ENCODE measurements around the gene ITGA3.

ITGA3 gene

DNA sequence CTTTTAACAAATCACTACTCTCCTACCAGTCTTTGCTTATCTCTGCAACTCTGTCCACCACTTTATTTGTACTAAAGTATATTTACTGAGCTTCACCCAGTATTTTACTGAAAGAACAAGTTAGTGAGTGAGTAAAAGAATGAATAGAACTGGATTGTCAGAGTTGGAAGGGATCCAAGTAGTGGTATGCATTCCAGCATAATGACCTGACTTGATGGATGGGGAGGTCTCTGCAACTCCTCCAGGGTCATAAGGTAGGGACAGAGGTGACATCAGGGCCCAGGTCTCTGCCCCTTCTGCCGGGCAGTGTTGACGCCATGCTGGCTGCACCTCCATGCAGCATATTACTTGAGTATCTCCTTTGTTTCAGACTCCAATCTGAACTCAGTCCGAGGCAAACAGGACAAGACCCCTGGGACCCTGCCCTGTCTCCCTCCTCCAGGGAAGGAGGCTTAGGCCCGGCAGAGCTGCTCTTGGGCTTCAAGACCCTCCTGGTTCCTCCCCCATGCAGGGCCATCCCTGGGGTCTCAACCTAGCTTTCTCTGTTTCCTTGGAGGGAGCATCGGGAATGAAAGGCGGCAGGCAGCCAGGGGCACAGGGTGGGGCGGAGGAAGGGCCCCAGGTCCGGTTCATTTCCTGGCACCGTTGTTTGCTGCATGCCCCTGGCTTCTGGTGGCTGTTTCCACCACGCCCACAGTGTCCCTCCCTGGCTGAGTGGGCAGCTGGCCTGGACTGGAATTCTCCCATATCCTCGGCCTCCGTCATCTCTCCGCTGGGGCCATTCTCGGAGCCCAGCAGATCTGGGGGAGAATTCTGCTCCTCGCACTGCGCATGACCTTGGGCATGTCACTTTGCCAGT is 12.4 kb upstream of the ITGA3 start:
- Histone ChIP-seq H3K9me3 (ENCODE audit: control insufficient read depth, low read length) (no peaks in the 10 kb centered on the region), H3K27me3 (ENCODE audit: control insufficient read depth, insufficient read depth, low read length) (no peaks in the 10 kb centered on the region), H3K9ac (no peak overlapping the region), H3K79me2 (no peaks in the 10 kb centered on the region), H3K36me3 (ENCODE audit: control insufficient read depth, insufficient read depth, low read length) (no peaks in the 10 kb centered on the region), H3K4me2 (ENCODE audit: low read length) (no peak overlapping the region), H2AFZ (no peak overlapping the region), H3K27ac (no peak overlapping the region), H3K4me1 (no peaks in the 10 kb centered on the region), H3K4me3 (ENCODE audit: low read depth, low read length) (no peak overlapping the region)
- TF ChIP-seq, protein P1, sequence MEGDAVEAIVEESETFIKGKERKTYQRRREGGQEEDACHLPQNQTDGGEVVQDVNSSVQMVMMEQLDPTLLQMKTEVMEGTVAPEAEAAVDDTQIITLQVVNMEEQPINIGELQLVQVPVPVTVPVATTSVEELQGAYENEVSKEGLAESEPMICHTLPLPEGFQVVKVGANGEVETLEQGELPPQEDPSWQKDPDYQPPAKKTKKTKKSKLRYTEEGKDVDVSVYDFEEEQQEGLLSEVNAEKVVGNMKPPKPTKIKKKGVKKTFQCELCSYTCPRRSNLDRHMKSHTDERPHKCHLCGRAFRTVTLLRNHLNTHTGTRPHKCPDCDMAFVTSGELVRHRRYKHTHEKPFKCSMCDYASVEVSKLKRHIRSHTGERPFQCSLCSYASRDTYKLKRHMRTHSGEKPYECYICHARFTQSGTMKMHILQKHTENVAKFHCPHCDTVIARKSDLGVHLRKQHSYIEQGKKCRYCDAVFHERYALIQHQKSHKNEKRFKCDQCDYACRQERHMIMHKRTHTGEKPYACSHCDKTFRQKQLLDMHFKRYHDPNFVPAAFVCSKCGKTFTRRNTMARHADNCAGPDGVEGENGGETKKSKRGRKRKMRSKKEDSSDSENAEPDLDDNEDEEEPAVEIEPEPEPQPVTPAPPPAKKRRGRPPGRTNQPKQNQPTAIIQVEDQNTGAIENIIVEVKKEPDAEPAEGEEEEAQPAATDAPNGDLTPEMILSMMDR (IDR thresholded peaks at IDR 0.05), result no peak

DNA sequence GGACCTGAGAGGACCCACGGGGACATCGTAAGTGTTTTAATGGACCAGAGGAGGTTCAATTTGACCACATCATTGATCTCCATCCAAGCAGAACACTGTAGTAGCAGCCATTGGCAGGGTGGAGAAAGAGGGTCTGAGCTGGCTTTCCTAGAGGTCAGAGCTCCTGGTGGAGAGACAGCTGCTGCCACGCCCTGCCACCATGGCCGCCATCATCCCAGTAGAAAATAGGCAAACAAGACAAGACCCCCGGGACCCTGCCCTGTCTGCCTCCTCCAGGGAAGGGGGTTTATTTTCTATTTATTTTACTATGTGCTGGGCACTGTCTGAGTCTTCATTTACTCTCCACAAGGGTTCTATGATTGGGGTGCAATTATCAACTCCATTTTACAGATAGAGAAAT is 11.4 kb upstream of the ITGA3 start:
- TF ChIP-seq, protein P1 (IDR thresholded peaks at IDR 0.05), result no peak
- H3K27me3 ChIP-seq (ENCODE audit: control insufficient read depth, insufficient read depth, low read length), result no peaks in the 10 kb centered on the region
- H3K9ac ChIP-seq, result no peak overlapping the region
- no peak overlapping the region for H3K4me3 ChIP-seq (ENCODE audit: low read depth, low read length)
- H3K79me2 ChIP-seq, result no peaks in the 10 kb centered on the region
- no peak overlapping the region for H2AFZ ChIP-seq
- no peaks in the 10 kb centered on the region for H3K4me1 ChIP-seq
- no peak overlapping the region for H3K27ac ChIP-seq
- no peak overlapping the region for H3K4me2 ChIP-seq (ENCODE audit: low read length)
- no peaks in the 10 kb centered on the region for H3K36me3 ChIP-seq (ENCODE audit: control insufficient read depth, insufficient read depth, low read length)
- no peaks in the 10 kb centered on the region for H3K9me3 ChIP-seq (ENCODE audit: control insufficient read depth, low read length)

DNA sequence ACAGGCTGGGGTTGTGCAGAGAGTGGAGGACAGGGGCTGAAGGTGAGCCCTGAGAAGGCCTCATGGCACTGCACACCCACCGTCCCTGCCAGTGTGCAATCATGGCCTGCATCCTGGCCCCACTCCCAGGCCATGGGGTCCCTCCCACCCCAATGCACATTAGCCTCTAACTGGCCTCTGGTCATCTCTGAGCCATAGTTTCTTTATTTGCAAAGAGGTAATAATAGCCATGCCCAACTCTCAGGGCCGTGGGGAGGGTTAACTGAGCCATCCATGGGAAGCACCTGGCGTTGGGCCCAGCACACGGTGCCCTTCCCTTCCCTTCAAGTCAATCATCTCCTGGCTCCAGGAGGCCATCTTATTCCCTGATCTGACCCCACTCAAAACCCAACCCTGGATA is 10.8 kb upstream of the ITGA3 start:
- H3K9me3 ChIP-seq (ENCODE audit: control insufficient read depth, low read length), result no peaks in the 10 kb centered on the region
- H3K4me1 ChIP-seq, result no peaks in the 10 kb centered on the region
- TF ChIP-seq, protein P1 (IDR thresholded peaks at IDR 0.05), result no peak
- no peak overlapping the region for H2AFZ ChIP-seq
- no peak overlapping the region for H3K4me3 ChIP-seq (ENCODE audit: low read depth, low read length)
- H3K36me3 ChIP-seq (ENCODE audit: control insufficient read depth, insufficient read depth, low read length), result no peaks in the 10 kb centered on the region
- H3K79me2 ChIP-seq, result no peaks in the 10 kb centered on the region
- no peak overlapping the region for H3K9ac ChIP-seq
- no peaks in the 10 kb centered on the region for H3K27me3 ChIP-seq (ENCODE audit: control insufficient read depth, insufficient read depth, low read length)
- no peak overlapping the region for H3K27ac ChIP-seq
- H3K4me2 ChIP-seq (ENCODE audit: low read length), result no peak overlapping the region

DNA sequence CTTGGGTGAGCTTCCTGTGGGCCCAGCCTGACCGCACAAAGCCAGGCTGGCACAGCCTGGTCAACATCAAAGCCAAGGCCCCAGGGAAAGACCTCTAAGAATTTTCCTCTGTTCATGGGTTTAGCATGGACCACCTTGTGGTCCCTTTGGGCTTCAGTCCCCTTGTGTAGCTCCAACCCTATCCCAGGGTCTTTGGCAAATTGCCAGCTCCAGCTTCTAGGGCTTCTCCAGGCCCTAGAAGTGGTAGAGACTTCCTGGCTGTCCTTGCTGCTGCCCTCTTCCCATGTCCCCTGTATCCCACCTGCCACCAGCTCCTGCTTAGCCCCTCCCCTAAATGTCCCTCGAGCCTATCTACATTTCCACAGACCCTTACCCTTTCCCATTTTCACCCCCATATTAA is 9.7 kb upstream of the ITGA3 start:
- Histone ChIP-seq H3K4me1 (no peaks in the 10 kb centered on the region), H3K4me2 (ENCODE audit: low read length) (no peak overlapping the region), H3K9ac (no peak overlapping the region), H3K27me3 (ENCODE audit: control insufficient read depth, insufficient read depth, low read length) (no peaks in the 10 kb centered on the region), H2AFZ (no peak overlapping the region), H3K36me3 (ENCODE audit: control insufficient read depth, insufficient read depth, low read length) (no peaks in the 10 kb centered on the region), H3K79me2 (no peaks in the 10 kb centered on the region), H3K27ac (no peak overlapping the region), H3K4me3 (ENCODE audit: low read depth, low read length) (no peak overlapping the region), H3K9me3 (ENCODE audit: control insufficient read depth, low read length) (no peaks in the 10 kb centered on the region)
- TF ChIP-seq, protein P1 (IDR thresholded peaks at IDR 0.05), result no peak

DNA sequence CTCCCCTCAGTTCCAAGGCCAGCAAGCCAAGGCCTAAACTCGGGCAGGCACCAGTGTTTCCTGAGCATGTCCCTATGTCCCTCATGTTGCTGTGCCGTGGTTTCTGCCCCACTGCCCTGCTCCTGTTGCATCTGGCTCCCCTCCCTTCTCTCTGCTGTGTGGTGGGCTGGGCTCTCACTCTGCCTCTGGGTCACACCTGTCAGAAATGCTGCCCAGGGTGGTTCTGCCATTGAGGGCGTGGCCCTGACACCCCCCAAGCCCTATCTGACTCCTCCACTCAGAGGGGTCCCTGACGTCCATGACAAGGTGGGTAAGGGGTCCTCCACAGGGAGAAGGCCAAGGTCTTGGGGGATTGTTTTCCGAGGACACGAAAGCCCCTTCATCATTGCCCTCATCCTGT is 9.2 kb upstream of the ITGA3 start:
- H3K4me1 ChIP-seq, result no peaks in the 10 kb centered on the region
- no peak overlapping the region for H3K27ac ChIP-seq
- H3K79me2 ChIP-seq, result no peaks in the 10 kb centered on the region
- H3K9ac ChIP-seq, result no peak overlapping the region
- H2AFZ ChIP-seq, result no peak overlapping the region
- TF ChIP-seq, protein P1 (IDR thresholded peaks at IDR 0.05), result no peak
- no peaks in the 10 kb centered on the region for H3K36me3 ChIP-seq (ENCODE audit: control insufficient read depth, insufficient read depth, low read length)
- no peak overlapping the region for H3K4me3 ChIP-seq (ENCODE audit: low read depth, low read length)
- H3K27me3 ChIP-seq (ENCODE audit: control insufficient read depth, insufficient read depth, low read length), result no peaks in the 10 kb centered on the region
- H3K9me3 ChIP-seq (ENCODE audit: control insufficient read depth, low read length), result no peaks in the 10 kb centered on the region
- no peak overlapping the region for H3K4me2 ChIP-seq (ENCODE audit: low read length)

Data from parathyroid adenoma (tissue), 2 donors.